ENCODE measurements around the gene DAB2IP.

DNA sequence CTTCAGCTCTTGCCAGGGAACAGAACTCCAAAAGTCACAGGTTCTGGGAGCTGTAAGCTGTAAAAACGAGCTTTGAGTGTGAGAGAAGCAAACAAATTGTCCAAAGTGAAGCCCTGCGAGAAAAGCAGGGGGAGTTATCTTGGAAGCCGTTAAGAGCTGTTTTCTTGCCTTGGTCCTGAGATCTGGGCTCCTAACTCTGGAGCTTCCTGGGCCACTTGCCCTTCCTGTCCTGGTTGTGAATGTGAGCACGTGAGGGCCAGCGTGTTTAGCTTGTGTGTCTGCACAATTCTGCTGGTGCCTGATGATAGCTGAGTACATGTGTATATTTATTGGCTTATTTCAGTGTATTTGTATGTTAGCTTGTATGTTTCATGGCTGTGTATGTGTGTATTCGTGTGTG is 40.5 kb downstream of the DAB2IP start:
- TF ChIP-seq, protein P1, sequence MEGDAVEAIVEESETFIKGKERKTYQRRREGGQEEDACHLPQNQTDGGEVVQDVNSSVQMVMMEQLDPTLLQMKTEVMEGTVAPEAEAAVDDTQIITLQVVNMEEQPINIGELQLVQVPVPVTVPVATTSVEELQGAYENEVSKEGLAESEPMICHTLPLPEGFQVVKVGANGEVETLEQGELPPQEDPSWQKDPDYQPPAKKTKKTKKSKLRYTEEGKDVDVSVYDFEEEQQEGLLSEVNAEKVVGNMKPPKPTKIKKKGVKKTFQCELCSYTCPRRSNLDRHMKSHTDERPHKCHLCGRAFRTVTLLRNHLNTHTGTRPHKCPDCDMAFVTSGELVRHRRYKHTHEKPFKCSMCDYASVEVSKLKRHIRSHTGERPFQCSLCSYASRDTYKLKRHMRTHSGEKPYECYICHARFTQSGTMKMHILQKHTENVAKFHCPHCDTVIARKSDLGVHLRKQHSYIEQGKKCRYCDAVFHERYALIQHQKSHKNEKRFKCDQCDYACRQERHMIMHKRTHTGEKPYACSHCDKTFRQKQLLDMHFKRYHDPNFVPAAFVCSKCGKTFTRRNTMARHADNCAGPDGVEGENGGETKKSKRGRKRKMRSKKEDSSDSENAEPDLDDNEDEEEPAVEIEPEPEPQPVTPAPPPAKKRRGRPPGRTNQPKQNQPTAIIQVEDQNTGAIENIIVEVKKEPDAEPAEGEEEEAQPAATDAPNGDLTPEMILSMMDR (IDR thresholded peaks at IDR 0.05 in 2 of 3, conservative IDR thresholded peaks at IDR 0.05 in 1 of 3; ENCODE audit: borderline replicate concordance in 1 of 3, insufficient read depth in 1 of 3, low read depth in 2 of 3, low read length in 2 of 3) = no peak
- no peak for TF ChIP-seq ZNF274 (IDR thresholded peaks at IDR 0.05; ENCODE audit: low read depth, low read length)

All from HCT116 (cell line).